Cortex of kidney (tissue), 1 donor: ENCODE data around the gene C5.
"Not testable (repeated sequence)": the region's sequence is repeated elsewhere in the genome, so short reads cannot be mapped to it uniquely, and the experiment has no call there.

Experiments
- DNase-seq: peaks from one replicate; lab custom pipeline; 2025; lab: John Stamatoyannopoulos, UW

The C5 gene

GRCh38 chr9:121048175-121048574 lies 1.9 kb downstream of the C5 start:
- DNase-seq, result no peak

DNA sequence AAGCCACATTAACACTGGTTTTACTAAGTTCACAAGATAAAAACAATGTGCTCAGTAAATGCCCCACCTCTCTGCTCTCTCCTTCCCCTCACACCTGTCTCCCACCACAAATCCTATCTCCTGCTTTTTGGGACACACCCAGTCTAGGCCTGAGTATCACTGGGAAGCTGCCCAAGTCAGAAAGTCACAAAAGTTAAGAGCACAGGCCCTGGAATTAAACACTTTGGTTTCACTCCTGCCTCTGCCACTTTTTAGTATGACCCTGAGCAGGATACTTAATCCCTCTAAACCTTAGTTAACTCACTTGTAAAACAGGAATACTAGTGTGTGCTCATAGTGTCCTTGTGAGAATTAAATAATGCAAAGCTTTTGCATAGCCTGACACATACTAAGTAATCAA lies 11.3 kb downstream of the C5 start:
- DNase-seq, result no peak

DNA sequence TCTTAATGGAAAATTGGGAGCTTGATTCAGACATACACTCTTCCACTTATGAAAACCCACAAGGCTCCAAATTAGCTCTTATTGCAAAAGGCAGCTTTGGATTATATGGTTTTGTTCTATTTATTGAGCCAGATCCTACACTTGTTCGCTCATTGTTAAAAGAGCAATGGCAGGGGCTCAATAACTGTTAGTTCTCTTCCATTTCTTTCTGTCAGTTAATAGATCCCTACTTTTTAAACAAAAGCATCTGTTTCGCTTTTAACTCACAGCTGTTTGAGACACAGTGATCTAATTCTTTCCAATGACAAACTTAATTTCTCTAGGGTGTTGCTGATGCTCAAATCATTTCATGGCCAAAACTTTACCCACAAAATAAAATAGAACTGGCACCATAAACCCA lies 11.7 kb downstream of the C5 start:
- DNase-seq, result no peak

- not testable (repeated sequence) for DNase-seq
Measured at GRCh38 chr9:121035717-121036116, 14.4 kb downstream of the C5 start.

- no peak for DNase-seq
Measured at GRCh38 chr9:121034529-121034928, 15.5 kb downstream of the C5 start.

DNA sequence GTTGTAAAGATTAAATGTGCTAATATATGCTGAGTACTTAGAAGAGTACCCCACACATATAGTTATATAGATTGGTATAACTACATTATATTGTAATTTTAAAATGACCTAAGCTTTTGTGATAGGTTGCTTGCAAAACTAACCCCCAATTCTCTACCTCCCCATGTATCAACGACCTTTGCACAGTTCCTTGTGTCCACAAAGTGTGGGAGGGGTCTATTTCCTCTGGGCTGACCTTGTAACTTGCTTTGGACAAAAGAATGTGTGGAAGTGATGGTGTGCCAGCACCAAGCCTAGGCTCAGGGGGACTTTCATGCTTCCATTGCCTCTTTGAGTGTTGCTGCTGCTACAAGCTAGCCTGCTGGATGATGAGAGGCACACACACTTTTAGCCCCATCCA lies 20.6 kb downstream of the C5 start:
- no peak for DNase-seq

GRCh38 chr9:121028285-121028684 lies 21.8 kb downstream of the C5 start:
- not testable (repeated sequence) for DNase-seq

DNA sequence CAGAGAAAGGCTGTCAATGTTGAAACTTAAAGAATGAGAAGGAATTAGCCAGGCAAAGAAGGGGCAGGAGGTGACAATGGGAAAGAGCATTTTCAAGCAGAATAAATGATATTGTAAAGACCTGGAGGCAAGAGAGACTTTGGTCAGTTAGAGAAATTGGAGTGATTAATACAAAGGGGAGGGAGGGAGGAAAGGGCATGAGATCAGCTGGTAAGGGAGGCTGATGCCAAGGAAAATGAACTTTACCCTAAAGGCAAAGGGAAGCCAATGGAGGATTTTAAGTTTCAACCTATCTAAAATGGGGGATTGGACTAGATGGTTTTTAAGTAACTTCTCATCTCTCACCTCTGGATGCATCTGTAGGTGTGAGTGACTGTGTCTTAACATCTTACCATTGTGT lies 23.3 kb downstream of the C5 start:
- no peak for DNase-seq

GRCh38 chr9:121026260-121026691 lies 23.8 kb downstream of the C5 start:
- no peak for DNase-seq

- DNase-seq, result no peak
Measured at GRCh38 chr9:121024237-121024636, 25.8 kb downstream of the C5 start.

GRCh38 chr9:121023064-121023463 lies 27.0 kb downstream of the C5 start:
- no peak for DNase-seq

GRCh38 chr9:121021301-121021700 lies 28.8 kb downstream of the C5 start:
- no peak for DNase-seq

GRCh38 chr9:121019273-121019672 lies 30.8 kb downstream of the C5 start:
- no peak for DNase-seq

- DNase-seq, result no peak
Measured at GRCh38 chr9:121013911-121014310, 36.2 kb downstream of the C5 start.

DNA sequence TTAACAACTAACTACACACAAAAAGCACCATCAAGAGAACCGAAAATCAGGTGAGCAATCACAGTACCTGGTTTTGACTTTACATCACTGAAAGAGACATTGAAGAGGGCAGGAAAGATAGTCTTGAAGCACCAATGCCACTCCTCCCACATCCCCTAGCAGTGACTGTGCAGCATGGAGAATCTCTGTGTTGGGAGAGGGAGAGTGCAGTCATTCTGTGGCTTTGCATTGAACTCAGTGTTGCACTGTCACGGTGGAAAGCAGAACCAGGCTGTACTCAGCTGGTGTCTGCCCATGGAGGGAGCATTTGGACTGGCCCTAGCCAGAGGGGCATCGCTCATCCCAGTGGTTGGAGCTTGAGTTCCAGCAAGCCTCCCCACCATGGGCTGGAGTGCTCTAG lies 40.4 kb downstream of the C5 start:
- DNase-seq, result no peak

- no peak for DNase-seq
Measured at GRCh38 chr9:120999317-120999716, 50.8 kb downstream of the C5 start.

GRCh38 chr9:120998111-120998510 lies 52.0 kb downstream of the C5 start:
- DNase-seq, result no peak

- no peak for DNase-seq
Measured at GRCh38 chr9:120997502-120997901, 52.6 kb downstream of the C5 start.

DNA sequence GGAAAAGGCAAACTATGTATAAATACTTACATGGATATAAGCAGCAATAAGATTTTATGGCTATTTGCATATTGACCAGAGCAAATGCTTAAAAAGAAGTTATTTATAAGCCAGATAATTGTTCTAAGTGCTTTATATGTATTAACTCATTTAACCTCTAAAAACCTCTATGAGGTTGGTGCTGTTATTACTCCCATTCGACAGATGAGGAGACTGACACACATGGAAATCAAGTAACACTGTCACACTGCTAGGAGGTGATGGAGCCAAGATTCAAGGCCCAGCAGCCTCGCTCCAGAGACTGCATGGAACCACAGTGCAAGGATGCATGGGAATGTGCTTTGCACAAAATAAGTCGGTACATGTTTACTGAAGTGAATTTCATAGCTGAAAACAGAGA lies 53.7 kb downstream of the C5 start:
- DNase-seq, result no peak

DNA sequence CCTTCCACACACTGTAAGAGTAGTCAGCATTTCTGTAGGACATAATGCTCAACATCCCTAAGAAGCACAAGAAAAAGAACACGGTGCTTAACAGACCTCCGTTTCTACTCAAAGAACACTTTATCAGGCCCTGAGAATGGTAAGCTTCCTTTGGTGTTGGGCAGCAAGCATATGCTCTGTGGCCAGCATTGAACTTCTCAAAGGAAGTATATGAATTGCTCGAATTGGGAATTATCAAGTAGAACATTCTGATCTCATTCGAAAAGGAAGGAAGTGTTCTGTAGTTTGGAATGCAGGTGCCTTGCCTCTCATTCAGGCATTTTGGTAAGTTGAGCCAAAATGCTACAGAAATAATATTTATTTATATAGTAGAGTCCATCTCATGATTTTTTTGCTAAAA lies 61.0 kb downstream of the C5 start:
- no peak for DNase-seq

DNA sequence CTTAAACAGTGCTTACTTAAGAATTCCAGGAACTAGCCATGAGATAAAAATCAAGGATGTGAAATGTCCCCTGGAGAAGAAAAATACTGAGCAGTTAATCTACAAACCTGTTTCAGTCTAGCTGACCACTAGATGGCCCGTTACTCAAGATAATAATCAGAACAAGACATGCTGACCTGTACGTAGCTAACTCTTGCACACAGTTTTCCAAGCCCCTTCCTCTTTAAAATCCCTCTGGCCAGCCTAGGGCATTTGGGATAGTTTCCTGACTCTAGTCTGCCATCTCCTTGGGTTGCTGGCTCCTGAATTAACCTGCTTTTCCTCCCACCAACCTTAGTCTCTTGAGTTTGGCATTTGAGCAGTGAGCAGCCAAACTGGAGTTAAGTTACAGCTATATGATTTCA lies 64.3 kb downstream of the C5 start:
- DNase-seq, result no peak

GRCh38 chr9:120983259-120983837 lies 66.7 kb downstream of the C5 start:
- no peak for DNase-seq

GRCh38 chr9:120982836-120983235 lies 67.2 kb downstream of the C5 start:
- DNase-seq, result no peak

DNA sequence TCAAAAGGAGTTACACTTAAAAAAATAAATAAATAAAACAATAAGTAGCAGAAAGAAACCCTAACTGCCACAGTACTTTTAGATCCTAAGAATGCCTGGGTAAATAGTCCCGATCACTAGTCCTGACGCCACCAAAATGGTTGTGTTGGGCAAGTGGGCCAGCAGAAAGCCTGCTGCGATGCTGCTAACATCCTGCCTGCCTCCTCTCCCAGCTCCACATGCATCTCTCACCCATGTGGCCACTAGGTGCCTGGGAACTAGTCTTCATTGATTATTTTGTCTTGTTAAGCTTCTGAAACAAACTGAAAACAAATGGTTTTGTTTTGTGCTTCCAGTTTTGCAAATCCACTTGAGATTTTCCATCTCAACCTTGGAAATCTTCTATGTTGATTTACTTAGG lies 69.1 kb downstream of the C5 start:
- DNase-seq, result no peak

DNA sequence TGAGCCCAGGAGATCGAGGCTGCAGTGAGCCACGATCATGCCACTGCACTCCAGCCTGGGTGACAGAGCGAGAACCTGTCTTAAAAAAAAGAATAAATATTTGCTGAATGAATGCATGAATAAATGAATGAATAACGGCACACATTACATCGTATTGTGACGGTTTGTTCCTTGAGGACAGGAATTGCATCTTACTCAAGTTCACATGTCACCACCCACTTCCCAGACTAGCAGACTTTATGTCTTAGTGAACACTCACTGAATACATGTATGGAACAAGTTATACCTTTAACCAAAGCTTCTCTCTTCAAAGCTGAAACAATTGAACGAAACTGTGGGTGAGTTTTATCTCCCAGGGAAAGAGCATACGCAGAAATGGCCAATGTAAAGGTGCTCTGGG lies 70.3 kb downstream of the C5 start:
- DNase-seq, result no peak
